Heart left ventricle (tissue), 16 donors: Measurements from ENCODE around the gene PHIP. TPM values are rescaled to one million over a fixed set of nuclear protein-coding genes. Genes with fewer than 3 reads are reported as not detected.

Experiments used
- ATAC-seq, 4 donors: fragments of 200-7000 bp; cut with Tn5 transposase; one replicate each; pipeline ENCODE4 v1.9.1; 2020 to 2022; ENCODE audit warnings: moderate library complexity in 4 of 4, mild to moderate bottlenecking in 3 of 4, moderate number of reproducible peaks in 1 of 4
- DNase-seq, 5 donors: peaks; one replicate each; pipeline ENCODE4 v3.0.0-alpha.2; 2020
- H3K27ac ChIP-seq, 12 donors: fragments of 200-600 bp; sonication (generic) in 4 of 12; one replicate each; pipeline versions ENCODE4 v1.5.0 to v1.8.0; 2016 to 2022; ENCODE audit warnings: mild to moderate bottlenecking in 2 of 12
- H3K27me3 ChIP-seq, 9 donors: fragments of 200-600 bp; sonication (generic) in 2 of 9; one replicate each; pipeline versions ENCODE4 v1.5.1 to v1.8.0; 2016 to 2022; ENCODE audit warnings: mild to moderate bottlenecking in 3 of 9
- H3K36me3 ChIP-seq, 9 donors: fragments of 200-600 bp; sonication (generic) in 2 of 9; one replicate each; pipeline versions ENCODE4 v1.5.0 to v1.8.0; 2018 to 2022; ENCODE audit warnings: mild to moderate bottlenecking in 2 of 9
- H3K4me1 ChIP-seq, 12 donors: fragments of 200-600 bp; sonication (generic) in 4 of 12; one replicate each; pipeline versions ENCODE4 v1.5.0 to v1.8.0; 2016 to 2022; ENCODE audit warnings: mild to moderate bottlenecking in 3 of 12
- H3K4me3 ChIP-seq, 12 donors: fragments of 200-600 bp; sonication (generic) in 4 of 12; one replicate each; pipeline versions ENCODE4 v1.5.0 to v1.8.0; 2017 to 2022; ENCODE audit warnings: mild to moderate bottlenecking in 9 of 12, moderate library complexity in 4 of 12
- H3K9me3 ChIP-seq, 12 donors: fragments of 200-600 bp; sonication (generic) in 4 of 12; one replicate each; pipeline versions ENCODE4 v1.5.0 to v1.8.0; 2016 to 2022; ENCODE audit warnings: mild to moderate bottlenecking in 1 of 12
- POLR2A ChIP-seq, 2 donors: fragments of 450-650 bp; IDR thresholded peaks; one replicate each; pipeline ENCODE4 v1.6.1; 2017; ENCODE audit warnings: antibody characterized with exemption in 2 of 2, mild to moderate bottlenecking in 2 of 2, moderate library complexity in 2 of 2
- WGBS, 4 donors: extraction: QIAGEN DNeasy Blood & Tissue Kit in 2 of 4; methylation state at CpG; one replicate each; pipeline versions ENCODE4 v1.1.5 to v1.1.7; 2013 to 2018; 5-methylcytosine and 5-hydroxymethylcytosine counted together
- intact Hi-C, 10 donors: fragments of 100-400 bp; cut with DNase I; formaldehyde crosslinking; loops; one replicate each; pipeline versions ENCODE4 v1.11.1 to v1.14.2; 2022
- polyA plus RNA-seq, 2 donors: library from polyadenylated mRNA; stranded (reverse); fragments of 200-250 nt; gene quantifications; one replicate each; pipeline ENCODE4 v1.2.3, GENCODE V29; 2013
- total RNA-seq, 9 donors: library from RNA; depleted of rRNA in 2 of 9; stranded (reverse); fragments of >200 nt in 2 of 9; fragmentation: NEBNext Ultra II Directional in 3 of 9; extraction: Animal tissue kit (Norgen Biotek cat#: 25700) in 3 of 9; gene quantifications; one replicate each; pipeline versions ENCODE4 v1.1.0 to v1.2.4, GENCODE V29; 2016 to 2023
- TF ChIP-seq, protein P1 (sequence below), 12 donors: fragments of 200-600 bp; sonication (generic) in 4 of 12; IDR thresholded peaks; one replicate each; pipeline versions ENCODE4 v1.5.0 to v1.8.0; 2018 to 2022; ENCODE audit warnings: antibody characterized with exemption in 12 of 12, mild to moderate bottlenecking in 5 of 12
- donor health status: ischemic (EF 13 %, LVEDD 7.1; RV severe dilation, severe dysfunction).
- donor health status: healthy with polysubstance abuse.
- donor health status: DM: no; HTN: yes; CAD: no.
- donor health status: DM: no; HTN: no; CAD: no.
- donor health status: ischemic (EF 25% LVEDD 6.9; RV normal size, moderate dysfunction).
- donor health status: ischemic (EF 25% LVEDD 5.7; RV mildly dilated, moderate dysfunction).
- donor health status: healthy.
- donor health status: DM: yes; HTN: yes; CAD: no.
- donor health status: ischemic (EF 35%, LVEDD 5.7; RV mildly dilated, moderate dysfunction).
- donor health status: nonischemic (EF 11% LVEDD 7.7; RV severe dilation, severe dysfunction).
- donor health status: DM: yes; HTN: yes; CAD: no.
- donor health status: PGD.
- donor health status: ischemic (EF 29% LVEDD 5.4; RV normal size, mild dysfunction).
- donor health status: nonischemic (EF 23%, LVEDD 6.1; RV moderate dilation, normal function).

PHIP gene
- total and polyA plus RNA-seq, 11 donors, result 5.6 to 18.9 (median 12.5) TPM

DNA sequence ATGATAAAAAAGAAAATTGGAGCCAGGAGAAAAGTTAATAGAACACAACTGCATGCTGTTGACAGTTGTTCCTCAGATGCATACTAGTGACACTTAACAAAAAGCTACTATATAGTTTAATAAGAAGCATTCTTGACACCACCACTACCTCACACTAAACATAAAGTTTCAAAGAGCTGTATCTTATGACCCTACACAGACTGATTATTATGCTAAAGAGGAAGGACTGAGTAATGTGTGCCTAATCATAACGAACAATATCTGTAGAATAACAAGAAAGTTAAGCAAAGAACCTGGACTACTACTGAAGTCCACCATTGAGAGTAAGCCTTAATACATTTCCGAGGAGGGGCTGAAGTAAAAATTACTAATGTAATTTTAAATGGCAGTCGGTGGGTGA lies 110.9 kb downstream of the PHIP start:
- WGBS, 4 donors, result 85 to 91% (median 87%) methylated on average over 3 of the region's 3 CpGs
- DNase-seq (no peak), ATAC-seq (no peak)
- Histone ChIP-seq H3K27me3 (no peaks in the 10 kb centered on the region), H3K27ac (no peak overlapping the region), H3K4me1 (peaks cover 0 to 4% (median 0%) of the 10 kb centered on the region in 12 donors), H3K9me3 (no peaks in the 10 kb centered on the region), H3K4me3 (no peak overlapping the region), H3K36me3 (peaks cover 0 to 96% (median 93%) of the 10 kb centered on the region in 9 donors)
- no peak for TF ChIP-seq POLR2A (IDR thresholded peaks at IDR 0.05)
- TF ChIP-seq, protein P1, sequence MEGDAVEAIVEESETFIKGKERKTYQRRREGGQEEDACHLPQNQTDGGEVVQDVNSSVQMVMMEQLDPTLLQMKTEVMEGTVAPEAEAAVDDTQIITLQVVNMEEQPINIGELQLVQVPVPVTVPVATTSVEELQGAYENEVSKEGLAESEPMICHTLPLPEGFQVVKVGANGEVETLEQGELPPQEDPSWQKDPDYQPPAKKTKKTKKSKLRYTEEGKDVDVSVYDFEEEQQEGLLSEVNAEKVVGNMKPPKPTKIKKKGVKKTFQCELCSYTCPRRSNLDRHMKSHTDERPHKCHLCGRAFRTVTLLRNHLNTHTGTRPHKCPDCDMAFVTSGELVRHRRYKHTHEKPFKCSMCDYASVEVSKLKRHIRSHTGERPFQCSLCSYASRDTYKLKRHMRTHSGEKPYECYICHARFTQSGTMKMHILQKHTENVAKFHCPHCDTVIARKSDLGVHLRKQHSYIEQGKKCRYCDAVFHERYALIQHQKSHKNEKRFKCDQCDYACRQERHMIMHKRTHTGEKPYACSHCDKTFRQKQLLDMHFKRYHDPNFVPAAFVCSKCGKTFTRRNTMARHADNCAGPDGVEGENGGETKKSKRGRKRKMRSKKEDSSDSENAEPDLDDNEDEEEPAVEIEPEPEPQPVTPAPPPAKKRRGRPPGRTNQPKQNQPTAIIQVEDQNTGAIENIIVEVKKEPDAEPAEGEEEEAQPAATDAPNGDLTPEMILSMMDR (IDR thresholded peaks at IDR 0.05), result no peak
- intact Hi-C loops, result loop anchor here in 1 of 10 donors (5.0 kb wide), 1 partner anchor 35 kb away; no protein-coding TSS in a partner anchor

DNA sequence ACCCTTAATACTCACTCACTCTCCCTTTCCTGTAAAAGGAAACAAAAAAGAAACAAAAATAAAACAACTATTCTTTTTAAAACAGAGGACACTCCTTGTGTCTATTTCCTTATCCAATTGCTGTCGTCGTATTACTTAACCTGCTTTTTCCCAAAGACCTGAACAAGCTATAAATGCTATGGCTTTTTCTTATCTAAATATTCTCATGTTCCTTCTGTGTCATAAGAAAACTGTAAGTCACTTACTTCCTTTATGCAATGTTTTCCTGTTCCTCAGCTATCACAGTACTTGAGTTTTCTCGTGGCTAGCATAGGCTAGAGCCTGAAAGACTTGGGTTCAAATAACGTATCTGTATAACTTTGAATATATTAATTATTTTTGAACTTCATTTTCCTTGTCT lies 111.5 kb downstream of the PHIP start:
- H3K4me1 ChIP-seq, result peaks cover 0 to 4% (median 0%) of the 10 kb centered on the region in 12 donors
- intact Hi-C loops, result loop anchor here in 1 of 10 donors (5.0 kb wide), 1 partner anchor 36 kb away; no protein-coding TSS in a partner anchor
- H3K27me3 ChIP-seq, result no peaks in the 10 kb centered on the region
- WGBS, 4 donors, result 75 to 78% (median 77%) methylated on average over 4 of the region's 4 CpGs
- H3K9me3 ChIP-seq, result no peaks in the 10 kb centered on the region
- no peak overlapping the region for H3K4me3 ChIP-seq
- H3K36me3 ChIP-seq, result peaks cover 0 to 100% (median 99%) of the 10 kb centered on the region in 9 donors
- H3K27ac ChIP-seq, result no peak overlapping the region
- ATAC-seq (no peak), DNase-seq (no peak)
- no peak for TF ChIP-seq POLR2A (IDR thresholded peaks at IDR 0.05)
- TF ChIP-seq, protein P1 (IDR thresholded peaks at IDR 0.05), result no peak

GRCh38 chr6:78962448-78962847 lies 115.6 kb downstream of the PHIP start:
- ATAC-seq, result no peak
- no peak overlapping the region for H3K27ac ChIP-seq
- H3K36me3 ChIP-seq, result peaks cover 0 to 100% (median 93%) of the 10 kb centered on the region in 9 donors
- H3K4me1 ChIP-seq, result peaks cover 0 to 4% (median 0%) of the 10 kb centered on the region in 12 donors
- H3K4me3 ChIP-seq, result no peak overlapping the region
- intact Hi-C loops, result no loop called here
- H3K9me3 ChIP-seq, result no peaks in the 10 kb centered on the region
- no peaks in the 10 kb centered on the region for H3K27me3 ChIP-seq
- no peak for TF ChIP-seq POLR2A (IDR thresholded peaks at IDR 0.05)
- TF ChIP-seq, protein P1 (IDR thresholded peaks at IDR 0.05), result no peak
- WGBS, 4 donors, result 89 to 97% (median 94%) methylated on average over 1 of the region's 1 CpG
- DNase-seq, result no peak

GRCh38 chr6:78954740-78955139 lies 123.3 kb downstream of the PHIP start:
- 95 to 98% (median 96%) methylated on average over 4 of the region's 4 CpGs for WGBS, 4 donors
- no peak for DNase-seq

More at GRCh38 chr6:78954740-78955139, 123.3 kb downstream of the PHIP start:
- H3K27ac ChIP-seq, result no peak overlapping the region
- H3K36me3 ChIP-seq, result peaks cover 0 to 100% (median 91%) of the 10 kb centered on the region in 9 donors
- H3K4me3 ChIP-seq, result no peak overlapping the region
- peaks cover 0 to 10% (median 0%) of the 10 kb centered on the region in 12 donors for H3K9me3 ChIP-seq
- no peak for TF ChIP-seq POLR2A (IDR thresholded peaks at IDR 0.05)
- TF ChIP-seq, protein P1 (IDR thresholded peaks at IDR 0.05), result no peak
- no peak for ATAC-seq
- intact Hi-C loops, result loop anchor here in 1 of 10 donors (5.0 kb wide), 1 partner anchor 43 kb away; no protein-coding TSS in a partner anchor
- H3K27me3 ChIP-seq, result no peaks in the 10 kb centered on the region
- no peaks in the 10 kb centered on the region for H3K4me1 ChIP-seq
